GM21786 (cell line): ENCODE measurements around the gene TRIO.
"Not testable (repeated sequence)": the region's sequence is repeated elsewhere in the genome, so short reads cannot be mapped to it uniquely, and the experiment has no call there.

Experiments used
- ATAC-seq: cut with Tn5 transposase; IDR thresholded peaks from one replicate; pipeline ENCODE4 v1.9.1; 2021; ENCODE audit not compliant: unreplicated experiment

The TRIO gene

GRCh38 chr5:14142827-14143545, at the start of gene TRIO:
TRIO (plus strand) TSS chr5:14143342; CDS start chr5:14143726, 384 bp downstream.
- peak; percentile 44 for ATAC-seq

DNA sequence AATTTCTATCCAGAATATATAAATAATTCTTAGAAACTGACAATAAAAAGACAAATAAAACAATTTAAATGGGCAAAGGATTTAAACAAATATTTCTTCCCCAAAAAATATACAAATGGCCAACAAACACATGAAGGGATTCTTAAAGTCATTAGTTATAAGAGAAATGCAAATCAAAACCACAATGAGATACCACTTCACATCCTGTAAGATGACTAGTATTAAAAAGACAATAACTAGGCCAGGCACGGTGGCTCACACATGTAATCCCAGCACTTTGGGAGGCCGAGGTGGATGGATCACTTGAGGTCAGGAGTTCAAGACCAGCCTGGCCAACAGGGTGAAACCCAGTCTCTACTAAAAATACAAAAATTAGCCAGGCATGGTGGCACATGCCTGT, 45.8 kb upstream of the TRIO start:
- ATAC-seq: not testable (repeated sequence)

GRCh38 chr5:14097998-14098471, 45.1 kb upstream of the TRIO start:
- no peak for ATAC-seq

- ATAC-seq: no peak
Observed at GRCh38 chr5:14100281-14100680, 42.9 kb upstream of the TRIO start.

- no peak for ATAC-seq
Observed at GRCh38 chr5:14101922-14102321, 41.2 kb upstream of the TRIO start.

DNA sequence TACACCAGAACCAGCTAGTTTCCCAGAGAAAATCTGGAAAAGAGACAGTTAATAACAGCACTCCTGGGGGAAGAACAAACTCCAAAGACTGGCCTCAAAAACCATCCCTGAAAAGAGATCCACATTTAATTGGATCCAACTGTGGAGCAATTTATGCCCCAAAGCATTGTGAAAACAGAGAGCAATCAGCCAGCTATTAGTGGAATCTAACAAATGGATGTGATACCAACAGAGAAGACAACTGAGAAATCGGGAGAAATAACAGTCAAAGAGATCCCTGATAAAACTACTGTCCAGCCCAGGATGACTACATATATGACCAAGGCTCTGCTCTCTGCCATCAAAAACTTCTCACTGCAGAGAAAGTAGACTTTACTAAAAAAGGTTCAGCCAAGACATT, 40.5 kb upstream of the TRIO start:
- ATAC-seq: no peak

DNA sequence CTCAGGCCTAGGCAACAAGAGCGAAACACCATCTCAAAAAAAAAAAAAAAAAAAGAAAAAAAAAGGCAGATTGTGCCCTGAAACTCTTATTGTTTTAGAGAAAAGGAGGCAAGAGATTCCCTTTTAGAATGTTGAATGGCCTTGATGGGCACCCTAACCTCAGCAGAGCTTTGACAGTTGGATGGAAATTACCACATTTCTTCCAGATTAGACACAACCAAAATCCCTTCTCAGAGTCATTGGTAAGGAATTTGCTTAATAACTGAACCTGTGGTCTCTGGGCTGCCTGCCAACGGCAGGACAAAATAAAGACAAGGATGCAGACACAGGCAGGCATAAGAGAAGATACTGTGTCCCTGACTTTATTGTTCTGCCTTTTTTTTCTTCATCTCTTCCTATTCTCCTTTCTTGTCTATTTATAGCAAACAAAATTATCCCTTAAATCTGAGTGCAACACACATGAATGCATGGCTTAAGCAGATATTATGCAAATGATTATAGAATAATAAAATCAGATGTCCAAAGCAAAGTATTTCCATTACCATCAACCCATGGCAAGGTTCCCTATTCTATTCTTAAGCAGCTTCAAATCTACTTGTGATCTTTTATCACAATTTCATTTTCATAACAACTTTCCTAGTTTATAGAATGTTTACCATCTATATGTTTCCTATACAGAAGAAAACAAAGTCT, 37.3 kb upstream of the TRIO start:
- no peak for ATAC-seq

GRCh38 chr5:14107536-14107935, 35.6 kb upstream of the TRIO start:
- ATAC-seq: no peak

- peak; percentile 74 for ATAC-seq
Observed at GRCh38 chr5:14108170-14108996, 34.8 kb upstream of the TRIO start.

DNA sequence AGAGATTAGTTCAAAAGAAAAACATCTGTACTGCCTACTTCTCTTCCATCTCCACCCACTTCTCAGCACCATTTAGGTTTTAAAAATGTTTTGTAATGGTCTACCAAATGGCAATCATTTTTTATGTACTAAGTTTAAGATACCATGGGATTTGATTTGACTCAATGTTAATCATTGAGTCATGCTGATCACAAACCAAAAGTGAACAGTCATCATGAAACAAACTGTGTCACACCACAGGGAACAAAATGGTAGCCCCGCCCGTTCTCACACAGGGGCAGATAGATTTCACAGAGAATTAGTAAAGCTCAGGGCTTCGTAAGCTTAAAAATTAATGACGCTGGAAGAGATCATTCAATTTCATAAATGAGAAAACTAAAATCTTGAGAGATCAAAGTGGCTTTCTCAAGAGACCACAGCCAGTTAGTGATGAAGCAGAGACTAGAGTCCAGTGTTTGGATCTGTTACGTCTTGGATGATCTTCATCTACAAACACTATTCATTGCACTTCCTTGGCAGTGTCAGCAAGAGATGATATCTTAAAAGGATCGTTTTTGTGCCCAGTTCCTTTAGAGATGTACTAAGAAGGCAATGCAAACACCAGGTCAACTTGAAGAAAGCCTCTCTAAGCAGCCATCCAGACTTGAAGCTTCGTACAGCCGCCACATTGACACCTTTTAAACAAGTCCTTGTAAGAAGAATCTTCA, 33.9 kb upstream of the TRIO start:
- peak; percentile 84 for ATAC-seq

DNA sequence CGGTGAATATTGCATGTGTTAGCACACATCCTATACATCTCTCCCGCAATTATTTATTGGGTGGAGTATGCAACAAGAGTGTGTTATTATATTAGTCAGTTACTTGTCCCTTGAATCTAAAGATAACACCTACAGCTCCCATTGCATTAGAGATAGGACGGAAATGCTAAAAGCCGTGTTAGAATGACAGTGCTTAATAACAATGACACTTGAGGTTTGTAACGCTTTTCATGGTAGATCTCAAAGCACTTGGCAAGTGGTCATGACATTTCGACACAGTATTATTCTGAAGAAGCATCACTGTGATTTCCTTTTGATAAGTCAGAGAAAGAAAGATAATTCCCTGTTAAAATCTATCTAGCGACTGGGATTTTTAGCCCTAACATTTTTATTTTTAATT, 33.4 kb upstream of the TRIO start:
- ATAC-seq: no peak

- ATAC-seq: no peak
Observed at GRCh38 chr5:14110196-14110595, 32.9 kb upstream of the TRIO start.

DNA sequence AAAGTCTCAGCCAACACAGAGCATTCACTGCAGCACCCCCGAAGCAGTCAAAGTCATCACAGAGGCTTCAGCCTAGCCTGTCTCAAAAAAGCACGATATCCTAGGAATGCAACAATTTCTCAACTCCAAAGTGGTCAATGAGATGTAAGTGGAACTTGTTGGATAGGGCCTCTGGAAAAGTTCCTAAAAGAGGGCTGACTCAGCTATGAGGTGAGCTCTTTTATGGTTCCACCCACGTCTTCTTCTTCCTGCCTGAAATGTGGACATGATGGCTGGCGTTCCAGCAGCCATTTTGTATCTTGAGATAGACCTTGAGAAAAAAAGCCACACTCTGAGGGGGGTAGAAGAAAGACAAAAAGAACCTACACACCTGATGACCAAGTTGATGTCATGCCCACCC, 32.5 kb upstream of the TRIO start:
- ATAC-seq: no peak

- ATAC-seq: no peak
Observed at GRCh38 chr5:14112998-14113652, 30.0 kb upstream of the TRIO start.

- no peak for ATAC-seq
Observed at GRCh38 chr5:14114615-14115251, 28.4 kb upstream of the TRIO start.

GRCh38 chr5:14115323-14115895, 27.7 kb upstream of the TRIO start:
- no peak for ATAC-seq

- ATAC-seq: no peak
Observed at GRCh38 chr5:14118551-14119320, 24.4 kb upstream of the TRIO start.

GRCh38 chr5:14120176-14120575, 23.0 kb upstream of the TRIO start:
- ATAC-seq: no peak

DNA sequence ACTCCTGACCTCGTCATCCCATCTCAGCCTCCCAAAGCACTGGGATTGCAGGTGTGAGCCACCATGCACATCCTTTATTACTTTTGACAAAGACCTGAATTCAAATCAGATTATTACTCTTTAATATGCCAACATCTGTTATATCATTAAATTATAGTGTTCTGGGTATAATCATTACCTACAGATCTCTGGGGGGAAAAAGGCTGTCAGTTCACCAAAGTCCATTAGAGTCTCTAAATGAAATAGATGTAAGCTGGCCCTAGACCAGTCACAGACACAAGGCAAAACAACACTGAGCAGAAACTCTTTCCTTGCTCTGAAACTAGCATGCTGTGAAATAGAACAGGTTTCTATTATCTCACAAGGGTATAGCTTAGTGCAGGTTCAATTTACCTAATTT, 21.6 kb upstream of the TRIO start:
- ATAC-seq: no peak
